IMR-90 (cell line): Measurements from ENCODE around the gene OR51S1. TPM values are rescaled to one million over a fixed set of nuclear protein-coding genes. Genes with fewer than 3 reads are reported as not detected.

Source experiments
- ATAC-seq: fragments of 200-7000 bp; cut with Tn5 transposase; 2 replicates; pipeline ENCODE4 v1.9.1; 2020; ENCODE audit warnings: low read depth, mild to moderate bottlenecking, moderate library complexity
- BruUV-seq: library from RNA; stranded (reverse); fragments of 400-500 nt; replicated peaks from 2 replicates; lab custom pipeline; 2021; lab: Mats Ljungman, UMichigan
- CTCF ChIA-PET: fragments of 300-600 bp; formaldehyde crosslinking; extraction: SDS; loops from one replicate; lab custom pipeline; 2021; ENCODE audit warnings: antibody characterized with exemption; lab: Yijun Ruan, JAX
- POLR2A ChIA-PET: fragments of 300-600 bp; sonication (Branson Sonifier 250); formaldehyde crosslinking; loops from one replicate; lab custom pipeline; 2022; ENCODE audit warnings: antibody characterized with exemption; ENCODE audit not compliant: unreplicated experiment; lab: Charles Lee
- DNase-seq: peaks from one replicate; pipeline ENCODE4 v3.0.0; 2013
- H2AFZ ChIP-seq: replicated peaks from 2 replicates; pipeline ENCODE3; 2013; ENCODE audit warnings: low read length, mild to moderate bottlenecking; ENCODE audit not compliant: poor library complexity
- H2AK5ac ChIP-seq: 2 replicates; pipeline ENCODE4 v1.6.1; 2013; ENCODE audit warnings: low read depth, low read length, inconsistent platforms
- H2AK9ac ChIP-seq: replicated peaks from 2 replicates; pipeline ENCODE3; 2013; ENCODE audit warnings: mild to moderate bottlenecking, low read depth, low read length, moderate library complexity; ENCODE audit not compliant: poor library complexity
- H2BK120ac ChIP-seq: 2 replicates; pipeline ENCODE4 v1.6.1; 2013; ENCODE audit warnings: low read depth, low read length, inconsistent platforms
- H2BK15ac ChIP-seq: 3 replicates; pipeline ENCODE4 v1.6.1; 2013; ENCODE audit warnings: low read depth, low read length, inconsistent platforms
- H2BK20ac ChIP-seq: 2 replicates; pipeline ENCODE4 v1.6.1; 2013; ENCODE audit warnings: low read depth, mild to moderate bottlenecking, inconsistent platforms, low read length, moderate library complexity
- H2BK5ac ChIP-seq: 2 replicates; pipeline ENCODE4 v1.6.1; 2013; ENCODE audit warnings: mild to moderate bottlenecking, low read depth, low read length, inconsistent platforms; ENCODE audit not compliant: poor library complexity, severe bottlenecking
- H3K14ac ChIP-seq: replicated peaks from 2 replicates; pipeline ENCODE4 v1.6.1; 2013; ENCODE audit warnings: low read depth, low read length, inconsistent platforms
- H3K18ac ChIP-seq: 2 replicates; pipeline ENCODE4 v1.6.1; 2013; ENCODE audit warnings: low read depth, low read length, control low read depth
- H3K23ac ChIP-seq: 2 replicates; pipeline ENCODE4 v1.6.1; 2013; ENCODE audit warnings: low read depth, low read length, inconsistent platforms
- H3K27ac ChIP-seq: 2 replicates; pipeline ENCODE4 v1.5.1; 2013; ENCODE audit warnings: mild to moderate bottlenecking, control low read depth, low read length; ENCODE audit not compliant: insufficient read depth
- H3K27me3 ChIP-seq: 2 replicates; pipeline ENCODE4 v1.6.1; 2013; ENCODE audit warnings: low read length; ENCODE audit not compliant: control insufficient read depth, insufficient read depth
- H3K36me3 ChIP-seq: 2 replicates; pipeline ENCODE4 v1.6.1; 2013; ENCODE audit warnings: low read length, mixed read lengths; ENCODE audit not compliant: control insufficient read depth, insufficient read depth
- H3K4ac ChIP-seq: 2 replicates; pipeline ENCODE4 v1.6.1; 2013; ENCODE audit warnings: low read depth, low read length, inconsistent platforms
- H3K4me1 ChIP-seq: 2 replicates; pipeline ENCODE4 v1.6.1; 2013; ENCODE audit warnings: low read length, mixed read lengths; ENCODE audit not compliant: control insufficient read depth, insufficient read depth
- H3K4me2 ChIP-seq: 2 replicates; pipeline ENCODE4 v1.6.1; 2013; ENCODE audit warnings: low read depth, mild to moderate bottlenecking, control low read depth, low read length, moderate library complexity
- H3K4me3 ChIP-seq: 2 replicates; pipeline ENCODE4 v1.5.1; 2013; ENCODE audit warnings: low read depth, mild to moderate bottlenecking, control low read depth, low read length, moderate library complexity; ENCODE audit not compliant: insufficient read depth
- H3K56ac ChIP-seq: 2 replicates; pipeline ENCODE4 v1.6.1; 2013; ENCODE audit warnings: low read length, inconsistent platforms; ENCODE audit not compliant: insufficient read depth; ENCODE audit errors: extremely low read depth
- H3K79me1 ChIP-seq, 2 experiments: 2 replicates each; pipeline ENCODE4 v1.6.1; 2013; ENCODE audit warnings: low read length in 2 of 2, inconsistent platforms in 1 of 2, low read depth in 1 of 2
- H3K9ac ChIP-seq: 2 replicates; pipeline ENCODE4 v1.6.1; 2013; ENCODE audit warnings: low read depth, low read length, control low read depth
- H3K9me1 ChIP-seq: 2 replicates; pipeline ENCODE4 v1.6.1; 2013; ENCODE audit warnings: low read length, inconsistent platforms; ENCODE audit not compliant: insufficient read depth
- H3K9me3 ChIP-seq: 2 replicates; pipeline ENCODE4 v1.6.1; 2013; ENCODE audit warnings: low read length; ENCODE audit not compliant: control insufficient read depth, insufficient read depth
- H4K20me1 ChIP-seq: 2 replicates; pipeline ENCODE4 v1.6.1; 2013; ENCODE audit warnings: low read length, inconsistent platforms; ENCODE audit not compliant: insufficient read depth
- H4K5ac ChIP-seq: 2 replicates; pipeline ENCODE4 v1.6.1; 2013; ENCODE audit warnings: mild to moderate bottlenecking, low read depth, low read length, control low read depth
- H4K8ac ChIP-seq, 2 experiments: 2 replicates each; pipeline ENCODE4 v1.6.1; 2013; ENCODE audit warnings: low read depth in 2 of 2, low read length in 2 of 2, control low read depth in 1 of 2, inconsistent platforms in 1 of 2
- H4K91ac ChIP-seq: 2 replicates; pipeline ENCODE4 v1.6.1; 2013; ENCODE audit warnings: low read depth, low read length, inconsistent platforms; ENCODE audit not compliant: insufficient read depth
- BHLHE40 ChIP-seq: fragments of 150-350 bp; IDR thresholded peaks from 2 replicates; pipeline ENCODE4 v1.6.1; 2016; ENCODE audit warnings: mild to moderate bottlenecking, low read depth, low read length
- FOS ChIP-seq: fragments of 150-350 bp; IDR thresholded peaks from 2 replicates; pipeline ENCODE4 v1.6.1; 2016; ENCODE audit warnings: low read depth, low read length
- RFX5 ChIP-seq: IDR thresholded peaks from 2 replicates; pipeline ENCODE4 v1.8.0; 2012; ENCODE audit warnings: low read depth, mild to moderate bottlenecking, low read length, moderate library complexity
- WGBS, 2 experiments: methylation state at CpG; one replicate each; pipeline versions ENCODE4 v1.1.5 to v1.1.7; 2013; ENCODE audit warnings: missing lambda C conversion rate in 2 of 2; ENCODE audit not compliant: insufficient read length in 1 of 2; ENCODE audit errors: extremely low coverage in 2 of 2; 5-methylcytosine and 5-hydroxymethylcytosine counted together
- dilution Hi-C: fragments of 300-500 bp; cut with HindIII; formaldehyde crosslinking; loops from one replicate; pipeline ENCODE4 v1.14.3; 2018; ENCODE audit warnings: low sequenced_read_pairs; ENCODE audit not compliant: unreplicated experiment
- in situ Hi-C: fragments of 300-500 bp; cut with MboI; formaldehyde crosslinking; loops from 3 replicates; pipeline ENCODE4 v1.14.3; 2019; ENCODE audit warnings: low sequenced_read_pairs, inconsistent platforms, mixed read lengths
- intact Hi-C: fragments of 100-400 bp; cut with micrococcal nuclease; formaldehyde crosslinking; loops from 2 replicates; pipeline ENCODE4 v1.10.0; 2022
- polyA plus RNA-seq, 3 experiments: library from polyadenylated mRNA; depleted of rRNA; stranded (reverse); fragments of >200 nt; gene quantifications; 2 replicates each; pipeline ENCODE4 v1.2.3, GENCODE V29; 2012; ENCODE audit warnings: low replicate concordance in 1 of 3
- total RNA-seq: library from RNA; depleted of rRNA; stranded (reverse); fragments of >200 nt; gene quantifications from 2 replicates; pipeline ENCODE4 v1.2.3, GENCODE V29; 2012
- TF ChIP-seq, protein P1 (sequence below): fragments of 150-350 bp; IDR thresholded peaks from 2 replicates; pipeline ENCODE4 v1.6.1; 2017; ENCODE audit warnings: mild to moderate bottlenecking, antibody characterized with exemption, low read length, low read depth

Gene OR51S1
- total and polyA plus RNA-seq, 2 of the 4 experiments (the other 2 are of a cell fraction): not detected

DNA sequence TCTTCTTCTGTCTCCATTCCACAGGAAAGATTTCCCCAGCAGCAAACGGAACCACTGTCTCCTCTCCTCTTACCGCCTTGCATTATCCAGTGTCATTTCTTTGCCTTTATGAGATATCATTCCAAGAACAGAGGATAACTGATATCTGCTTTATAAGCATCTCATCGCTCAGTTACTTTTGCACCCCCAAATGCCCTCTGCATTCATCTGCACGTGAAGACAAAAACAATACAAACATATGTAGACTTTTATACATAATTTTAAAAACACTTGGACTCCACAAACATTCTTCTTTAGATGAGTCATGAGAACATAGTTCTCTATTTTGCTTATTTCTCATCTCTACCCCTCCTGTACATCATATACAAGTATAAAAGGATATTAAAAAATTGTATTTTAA lies 32.2 kb upstream of the OR51S1 start:
- no peaks in the 10 kb centered on the region for H3K36me3 ChIP-seq
- H2BK15ac ChIP-seq: no peak overlapping the region
- no peak overlapping the region for H3K18ac ChIP-seq
- H2BK5ac ChIP-seq: no peak overlapping the region
- H4K8ac ChIP-seq: no peak overlapping the region
- H3K79me1 ChIP-seq: no peaks in the 10 kb centered on the region
- H3K9ac ChIP-seq: no peak overlapping the region
- H2BK120ac ChIP-seq: peak overlapping the region; percentile 27; the same call in 1 of the 2 replicates
- intact Hi-C loops: no loop called here
- TF ChIP-seq, protein P1, sequence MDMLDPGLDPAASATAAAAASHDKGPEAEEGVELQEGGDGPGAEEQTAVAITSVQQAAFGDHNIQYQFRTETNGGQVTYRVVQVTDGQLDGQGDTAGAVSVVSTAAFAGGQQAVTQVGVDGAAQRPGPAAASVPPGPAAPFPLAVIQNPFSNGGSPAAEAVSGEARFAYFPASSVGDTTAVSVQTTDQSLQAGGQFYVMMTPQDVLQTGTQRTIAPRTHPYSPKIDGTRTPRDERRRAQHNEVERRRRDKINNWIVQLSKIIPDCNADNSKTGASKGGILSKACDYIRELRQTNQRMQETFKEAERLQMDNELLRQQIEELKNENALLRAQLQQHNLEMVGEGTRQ: no peak
- TF ChIP-seq RFX5: no peak
- no peak for TF ChIP-seq FOS
- TF ChIP-seq BHLHE40: peak; percentile 69; the same call in 1 of the 2 replicates
- no peak overlapping the region for H2AK9ac ChIP-seq
- no peak overlapping the region for H3K4ac ChIP-seq
- H3K4me3 ChIP-seq: no peak overlapping the region
- POLR2A ChIA-PET: no interaction called here
- no peak overlapping the region for H3K14ac ChIP-seq
- WGBS, 2 experiments: 100% methylated on average over 1 of the region's 4 CpGs; no CpG with 5 or more reads in 1 of the 2 experiments
- H3K4me1 ChIP-seq: peaks cover 2% of the 10 kb centered on the region; the same call in 1 of the 2 replicates
- DNase-seq: peak; percentile 9
- no peak overlapping the region for H2AK5ac ChIP-seq
- H3K27ac ChIP-seq: no peak overlapping the region
- in situ Hi-C loops: no loop called here
- H3K9me3 ChIP-seq: no peaks in the 10 kb centered on the region
- peak overlapping the region; percentile 61; the same call in 1 of the 2 replicates for H3K4me2 ChIP-seq
- no peak overlapping the region for H3K56ac ChIP-seq
- dilution Hi-C loops: no loop called here
- no peak overlapping the region for H3K23ac ChIP-seq
- H4K20me1 ChIP-seq: no peaks in the 10 kb centered on the region
- H2BK20ac ChIP-seq: peak overlapping the region; percentile 8; the same call in 1 of the 2 replicates
- H3K9me1 ChIP-seq: peaks cover 5% of the 10 kb centered on the region
- H3K27me3 ChIP-seq: no peaks in the 10 kb centered on the region
- H4K91ac ChIP-seq: no peak overlapping the region
- CTCF ChIA-PET: no interaction called here
- no TSS peak for BruUV-seq
- no peak overlapping the region for H2AFZ ChIP-seq
- peak; percentile 44; the same call in 1 of the 2 replicates for ATAC-seq
- no peak overlapping the region for H4K5ac ChIP-seq
